Osteoblast (primary cell): Measurements from ENCODE around the gene EAPP. TPM values are rescaled to one million over a fixed set of nuclear protein-coding genes. Genes with fewer than 3 reads are reported as not detected.

Experiments used
- DNase-seq: peaks from one replicate; pipeline ENCODE4 v3.0.0; 2011; ENCODE audit warnings: low spot score, mixed read lengths; ENCODE audit not compliant: insufficient read length; ENCODE audit errors: missing footprints
- H2AFZ ChIP-seq: 2 replicates; pipeline ENCODE4 v1.6.0; 2011; ENCODE audit warnings: mild to moderate bottlenecking, low read length
- H3K27ac ChIP-seq: 2 replicates; pipeline ENCODE4 v1.5.1; 2011; ENCODE audit warnings: mild to moderate bottlenecking, low read depth, low read length, moderate library complexity
- H3K27me3 ChIP-seq: 2 replicates; pipeline ENCODE4 v1.6.0; 2012; ENCODE audit warnings: mild to moderate bottlenecking, control low read depth, inconsistent platforms, low read length, moderate library complexity; ENCODE audit not compliant: insufficient read depth
- H3K36me3 ChIP-seq: 2 replicates; pipeline ENCODE4 v1.5.1; 2011; ENCODE audit warnings: mild to moderate bottlenecking, low read length, control low read depth, moderate library complexity; ENCODE audit not compliant: insufficient read depth
- H3K4me1 ChIP-seq: 2 replicates; pipeline ENCODE4 v1.5.1; 2011; ENCODE audit warnings: mild to moderate bottlenecking, low read length, control low read depth, moderate library complexity; ENCODE audit not compliant: insufficient read depth
- H3K4me2 ChIP-seq: 2 replicates; pipeline ENCODE4 v1.6.0; 2011; ENCODE audit warnings: mild to moderate bottlenecking, low read length; ENCODE audit not compliant: insufficient read depth
- H3K4me3 ChIP-seq: fragments of 200-600 bp; sonication (generic); 3 replicates; pipeline ENCODE4 v1.5.1; 2012; ENCODE audit warnings: mild to moderate bottlenecking, low read length, inconsistent platforms; ENCODE audit not compliant: insufficient read depth
- H3K79me2 ChIP-seq: 2 replicates; pipeline ENCODE4 v1.6.0; 2012; ENCODE audit warnings: mild to moderate bottlenecking, low read length, control low read depth, inconsistent platforms; ENCODE audit not compliant: insufficient read depth
- H3K9me3 ChIP-seq: 2 replicates; pipeline ENCODE4 v1.5.1; 2011; ENCODE audit warnings: low read depth, low read length, control low read depth
- H4K20me1 ChIP-seq: 2 replicates; pipeline ENCODE4 v1.6.0; 2012; ENCODE audit warnings: mild to moderate bottlenecking, low read length, control low read depth; ENCODE audit not compliant: insufficient read depth
- CTCF ChIP-seq: IDR thresholded peaks from 2 replicates; pipeline ENCODE4 v1.5.1; 2011; ENCODE audit warnings: mild to moderate bottlenecking, low read depth, low read length, moderate library complexity; ENCODE audit errors: extremely low read depth
- total RNA-seq: library from RNA; depleted of rRNA; stranded (reverse); fragments of >200 nt; gene quantifications from 2 replicates; pipeline ENCODE4 v1.2.3, GENCODE V29; 2012

Gene EAPP
- total RNA-seq, 1 donor: 53.6 TPM

GRCh38 chr14:34496007-34496678 lies 43.4 kb downstream of the EAPP start:
- no peak for TF ChIP-seq CTCF
- Histone ChIP-seq H2AFZ (peak overlapping the region; percentile 81), H3K36me3 (no peaks in the 10 kb centered on the region), H3K27me3 (no peaks in the 10 kb centered on the region), H4K20me1 (no peaks in the 10 kb centered on the region), H3K4me3 (no peak overlapping the region), H3K4me1 (peaks cover 18% of the 10 kb centered on the region), H3K79me2 (no peaks in the 10 kb centered on the region), H3K4me2 (peak overlapping the region; percentile 66), H3K27ac (peak overlapping the region; percentile 96), H3K9me3 (no peaks in the 10 kb centered on the region)
- DNase-seq: no peak

GRCh38 chr14:34489324-34489723 lies 50.2 kb downstream of the EAPP start:
- Histone ChIP-seq H3K4me3 (no peak overlapping the region), H3K27ac (no peak overlapping the region), H4K20me1 (no peaks in the 10 kb centered on the region), H3K4me2 (no peak overlapping the region), H2AFZ (no peak overlapping the region), H3K4me1 (no peaks in the 10 kb centered on the region), H3K79me2 (no peaks in the 10 kb centered on the region), H3K36me3 (no peaks in the 10 kb centered on the region), H3K27me3 (no peaks in the 10 kb centered on the region), H3K9me3 (no peaks in the 10 kb centered on the region)
- peak; percentile 44 for DNase-seq
- no peak for TF ChIP-seq CTCF

GRCh38 chr14:34488528-34488927 lies 51.0 kb downstream of the EAPP start:
- H3K79me2 ChIP-seq: no peaks in the 10 kb centered on the region
- H2AFZ ChIP-seq: no peak overlapping the region
- H4K20me1 ChIP-seq: no peaks in the 10 kb centered on the region
- no peaks in the 10 kb centered on the region for H3K36me3 ChIP-seq
- H3K4me2 ChIP-seq: no peak overlapping the region
- no peaks in the 10 kb centered on the region for H3K27me3 ChIP-seq
- no peak for TF ChIP-seq CTCF
- H3K9me3 ChIP-seq: no peaks in the 10 kb centered on the region
- no peak overlapping the region for H3K4me3 ChIP-seq
- no peak overlapping the region for H3K27ac ChIP-seq
- DNase-seq: no peak
- no peaks in the 10 kb centered on the region for H3K4me1 ChIP-seq

DNA sequence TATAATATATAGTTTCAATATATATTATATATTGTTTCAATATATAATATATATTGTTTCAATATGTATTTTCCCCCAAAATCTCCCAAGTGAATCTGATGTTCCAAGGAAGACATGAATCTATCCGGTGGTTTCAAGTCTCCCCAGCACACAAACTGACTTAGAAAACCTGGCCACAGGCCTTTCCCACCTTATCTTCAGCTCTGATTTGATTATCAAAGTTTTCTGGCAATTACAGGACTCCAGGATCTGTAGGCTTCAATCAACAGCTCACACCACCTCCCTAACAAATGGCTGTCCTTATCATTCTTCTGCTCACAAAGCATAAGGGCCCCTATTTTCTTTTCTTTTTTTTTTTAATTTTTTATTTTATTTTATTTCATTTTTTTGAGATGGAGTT lies 54.8 kb downstream of the EAPP start:
- H3K4me1 ChIP-seq: no peaks in the 10 kb centered on the region
- peaks cover 4% of the 10 kb centered on the region for H3K27me3 ChIP-seq
- no peaks in the 10 kb centered on the region for H3K36me3 ChIP-seq
- H3K4me2 ChIP-seq: no peak overlapping the region
- DNase-seq: no peak
- H3K79me2 ChIP-seq: no peaks in the 10 kb centered on the region
- no peak for TF ChIP-seq CTCF
- no peak overlapping the region for H3K4me3 ChIP-seq
- no peak overlapping the region for H2AFZ ChIP-seq
- H3K9me3 ChIP-seq: no peaks in the 10 kb centered on the region
- H4K20me1 ChIP-seq: no peaks in the 10 kb centered on the region
- no peak overlapping the region for H3K27ac ChIP-seq
